Spleen (tissue), 11 donors: ENCODE results near the gene PKP2. TPM values are rescaled to one million over a fixed set of nuclear protein-coding genes. Genes with fewer than 3 reads are reported as not detected.

Experiments
- DNase-seq: peaks from one replicate; pipeline ENCODE4 v3.0.0-alpha.2; 2020
- H3K27ac ChIP-seq, 8 donors: fragments of 200-600 bp; sonication (generic) in 7 of 8; 1 replicate in 4 of 8; 2 replicates in 4 of 8; pipeline versions ENCODE4 v1.5.0 to v1.8.0; 2016 to 2021; ENCODE audit warnings: inconsistent platforms in 4 of 8, mild to moderate bottlenecking in 4 of 8, moderate library complexity in 1 of 8
- H3K27me3 ChIP-seq, 7 donors: fragments of 200-600 bp; sonication (generic) in 6 of 7; replicated peaks in 1 of 7; 1 replicate in 4 of 7; 2 replicates in 3 of 7; pipeline versions ENCODE4 v1.5.0 to v1.8.0; 2016 to 2021; ENCODE audit warnings: inconsistent platforms in 3 of 7, mild to moderate bottlenecking in 1 of 7
- H3K36me3 ChIP-seq, 6 donors: fragments of 200-600 bp; sonication (generic) in 5 of 6; 1 replicate in 4 of 6; 2 replicates in 2 of 6; pipeline versions ENCODE4 v1.5.0 to v1.8.0; 2016 to 2021; ENCODE audit warnings: inconsistent platforms in 2 of 6
- H3K4me1 ChIP-seq, 6 donors: fragments of 200-600 bp; sonication (generic) in 5 of 6; 1 replicate in 3 of 6; 2 replicates in 3 of 6; pipeline versions ENCODE4 v1.5.0 to v1.8.0; 2016 to 2021; ENCODE audit warnings: inconsistent platforms in 3 of 6
- H3K4me3 ChIP-seq, 8 donors: fragments of 200-600 bp; sonication (generic) in 7 of 8; 1 replicate in 4 of 8; 2 replicates in 4 of 8; pipeline versions ENCODE4 v1.5.0 to v1.8.0; 2016 to 2021; ENCODE audit warnings: inconsistent platforms in 4 of 8, mild to moderate bottlenecking in 4 of 8, moderate library complexity in 2 of 8
- H3K9me3 ChIP-seq, 8 donors: fragments of 200-600 bp; sonication (generic) in 7 of 8; 1 replicate in 4 of 8; 2 replicates in 4 of 8; pipeline versions ENCODE4 v1.5.0 to v1.8.0; 2016 to 2021; ENCODE audit warnings: inconsistent platforms in 4 of 8
- POLR2A ChIP-seq, 3 donors: fragments of 450-650 bp; IDR thresholded peaks; one replicate each; pipeline ENCODE4 v1.5.1; 2017; ENCODE audit warnings: antibody characterized with exemption in 3 of 3, mild to moderate bottlenecking in 1 of 3
- POLR2AphosphoS5 ChIP-seq, 3 donors: sonication (generic); formaldehyde crosslinking; IDR thresholded peaks; one replicate each; pipeline ENCODE4 v1.5.1; 2017; ENCODE audit warnings: antibody characterized with exemption in 3 of 3
- WGBS, 5 donors: extraction: QIAGEN DNeasy Blood & Tissue Kit in 3 of 5; methylation state at CpG; one replicate each; pipeline versions ENCODE4 v1.1.5 to v1.1.7; 2013 to 2018; 5-methylcytosine and 5-hydroxymethylcytosine counted together
- intact Hi-C: fragments of 100-400 bp; cut with DNase I; formaldehyde crosslinking; loops from one replicate; pipeline ENCODE4 v1.15.0; 2023; ENCODE audit warnings: low total_unique reads
- polyA plus RNA-seq, 3 donors: library from polyadenylated mRNA; stranded (reverse); fragments of 200-250 nt; gene quantifications; one replicate each; pipeline ENCODE4 v1.2.1, GENCODE V29; 2013
- total RNA-seq, 7 donors: library from RNA; depleted of rRNA in 3 of 7; stranded (reverse); fragments of >200 nt in 3 of 7; fragmentation: NEBNext Ultra II Directional in 4 of 7; extraction: Animal tissue kit (Norgen Biotek cat#: 25700) in 4 of 7; gene quantifications; one replicate each; pipeline versions ENCODE4 v1.1.0 to v1.2.1, GENCODE V29; 2016 to 2021
- TF ChIP-seq, protein P1 (sequence below), 11 experiments: fragments of 200-600 bp in 7 of 11; fragments of 450-650 bp in 4 of 11; sonication (generic) in 4 of 11; IDR thresholded peaks in 8 of 11; conservative IDR thresholded peaks in 3 of 11; 1 replicate in 7 of 11; 2 replicates in 4 of 11; pipeline versions ENCODE4 v1.4.0 to v1.8.0; 2016 to 2021; ENCODE audit warnings: antibody characterized with exemption in 11 of 11, inconsistent platforms in 4 of 11, mild to moderate bottlenecking in 1 of 11
- donor health status: healthy with polysubstance abuse.
- donor health status: DM: no; HTN: no; CAD: no; lungs with moderate emphysema.
- donor health status: DM: no; HTN: no; CAD: no.
- donor health status: Bipolar disorder and iron deficiency.
- donor health status: healthy.
- donor health status: DM: no; HTN: no; CAD: no.
- donor health status: DM: yes; HTN: yes; CAD: no.

Gene PKP2
- total and polyA plus RNA-seq, 10 donors = 1.5 to 10.8 (median 3.3) TPM

DNA sequence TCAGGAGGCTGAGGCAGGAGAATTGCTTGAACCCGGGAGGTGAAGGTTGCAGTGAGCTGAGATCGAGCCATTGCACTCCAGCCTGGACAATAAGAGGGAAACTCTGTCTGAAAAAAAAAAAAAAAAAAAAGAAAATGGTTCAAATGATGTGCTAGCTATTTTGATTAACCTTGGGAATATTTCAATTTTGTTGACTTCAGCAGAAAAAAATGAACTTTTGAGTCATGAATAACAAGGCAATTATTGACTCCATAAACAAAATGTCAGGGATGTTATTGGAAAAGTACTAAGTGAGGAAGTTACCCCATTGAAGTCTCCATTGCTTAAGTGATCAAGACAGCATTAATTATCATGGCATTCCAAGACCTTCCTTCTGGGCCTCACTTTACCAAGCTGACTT, 10.6 kb upstream of the PKP2 start:
- DNase-seq = no peak
- intact Hi-C loops = no loop called here
- Histone ChIP-seq H3K27ac (no peak overlapping the region), H3K9me3 (no peaks in the 10 kb centered on the region), H3K36me3 (no peaks in the 10 kb centered on the region), H3K4me1 (peaks cover 0 to 8% (median 0%) of the 10 kb centered on the region in 6 donors), H3K27me3 (peaks cover 0 to 6% (median 0%) of the 10 kb centered on the region in 7 donors), H3K4me3 (no peak overlapping the region)
- WGBS, 5 donors = 64 to 87% (median 75%) methylated on average over 2 of the region's 2 CpGs
- TF ChIP-seq, protein P1, sequence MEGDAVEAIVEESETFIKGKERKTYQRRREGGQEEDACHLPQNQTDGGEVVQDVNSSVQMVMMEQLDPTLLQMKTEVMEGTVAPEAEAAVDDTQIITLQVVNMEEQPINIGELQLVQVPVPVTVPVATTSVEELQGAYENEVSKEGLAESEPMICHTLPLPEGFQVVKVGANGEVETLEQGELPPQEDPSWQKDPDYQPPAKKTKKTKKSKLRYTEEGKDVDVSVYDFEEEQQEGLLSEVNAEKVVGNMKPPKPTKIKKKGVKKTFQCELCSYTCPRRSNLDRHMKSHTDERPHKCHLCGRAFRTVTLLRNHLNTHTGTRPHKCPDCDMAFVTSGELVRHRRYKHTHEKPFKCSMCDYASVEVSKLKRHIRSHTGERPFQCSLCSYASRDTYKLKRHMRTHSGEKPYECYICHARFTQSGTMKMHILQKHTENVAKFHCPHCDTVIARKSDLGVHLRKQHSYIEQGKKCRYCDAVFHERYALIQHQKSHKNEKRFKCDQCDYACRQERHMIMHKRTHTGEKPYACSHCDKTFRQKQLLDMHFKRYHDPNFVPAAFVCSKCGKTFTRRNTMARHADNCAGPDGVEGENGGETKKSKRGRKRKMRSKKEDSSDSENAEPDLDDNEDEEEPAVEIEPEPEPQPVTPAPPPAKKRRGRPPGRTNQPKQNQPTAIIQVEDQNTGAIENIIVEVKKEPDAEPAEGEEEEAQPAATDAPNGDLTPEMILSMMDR (IDR thresholded peaks at IDR 0.05 in 8 of 11, conservative IDR thresholded peaks at IDR 0.05 in 3 of 11) = no peak
- TF ChIP-seq POLR2A (IDR thresholded peaks at IDR 0.05) (no peak), POLR2AphosphoS5 (IDR thresholded peaks at IDR 0.05) (no peak)

DNA sequence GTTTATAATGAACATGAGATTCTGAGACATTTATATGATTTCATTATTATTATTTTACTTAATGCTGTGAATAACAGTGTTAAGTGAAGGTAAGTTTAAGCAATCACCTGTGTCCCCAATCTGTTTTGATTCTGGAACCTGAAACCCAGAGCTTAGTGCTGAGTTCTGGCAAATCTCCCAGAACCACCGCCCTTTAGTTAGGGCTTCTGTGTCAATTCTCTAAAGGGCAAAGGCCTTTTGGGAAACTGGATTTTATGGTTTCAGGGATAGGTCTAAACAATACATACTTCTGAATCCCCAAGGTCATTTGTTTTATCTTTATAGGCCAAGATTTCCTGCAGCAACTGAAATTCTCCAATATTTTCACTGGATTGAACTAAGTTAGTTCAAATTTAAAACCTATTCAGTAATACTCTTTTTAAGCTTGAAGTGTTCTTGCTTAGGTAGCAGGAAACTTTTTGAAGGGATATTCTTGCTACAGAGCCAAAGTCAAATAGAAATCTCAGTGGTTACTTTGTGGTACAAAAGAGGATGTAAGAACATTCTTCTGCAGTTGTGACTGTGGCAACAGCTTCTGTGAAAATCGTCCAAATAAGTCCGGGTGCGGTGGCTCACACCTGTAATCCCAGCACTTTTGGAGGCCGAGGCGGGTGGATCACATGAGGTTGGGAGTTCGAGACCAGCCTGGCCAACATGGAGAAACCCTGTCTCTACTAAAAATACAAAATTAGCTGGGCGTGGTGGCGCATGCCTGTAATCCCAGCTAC, 10.0 kb upstream of the PKP2 start:
- Histone ChIP-seq H3K4me3 (no peak overlapping the region), H3K27me3 (peaks cover 0 to 6% (median 0%) of the 10 kb centered on the region in 7 donors), H3K36me3 (no peaks in the 10 kb centered on the region), H3K4me1 (peaks cover 0 to 8% (median 0%) of the 10 kb centered on the region in 6 donors), H3K9me3 (no peaks in the 10 kb centered on the region), H3K27ac (no peak overlapping the region)
- no peak for DNase-seq
- TF ChIP-seq, protein P1 (IDR thresholded peaks at IDR 0.05 in 8 of 11, conservative IDR thresholded peaks at IDR 0.05 in 3 of 11) = no peak
- TF ChIP-seq POLR2A (IDR thresholded peaks at IDR 0.05) (no peak), POLR2AphosphoS5 (IDR thresholded peaks at IDR 0.05) (no peak)
- 49 to 67% (median 64%) methylated on average over 8 to 9 of the region's 9 CpGs for WGBS, 5 donors
- intact Hi-C loops = no loop called here

DNA sequence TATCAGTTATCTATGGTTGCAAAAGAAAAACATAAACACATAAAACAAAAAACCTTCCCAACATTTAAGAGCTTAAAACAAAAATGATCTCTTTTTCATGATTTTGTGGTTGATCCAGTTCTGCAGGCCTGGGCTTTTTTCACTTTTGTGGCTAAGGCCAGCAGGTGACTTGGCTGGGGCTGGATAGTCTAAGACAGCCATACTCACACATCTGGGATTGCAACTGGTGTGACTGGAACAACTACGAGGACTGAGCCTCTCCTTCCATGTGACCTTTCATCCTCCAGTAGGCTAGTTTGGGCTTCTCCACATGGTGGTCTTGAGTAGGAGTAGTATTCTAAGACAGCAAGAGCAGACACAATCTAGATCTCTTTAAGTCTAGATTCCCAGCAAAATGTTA, 7.2 kb upstream of the PKP2 start:
- peaks cover 0 to 8% (median 0%) of the 10 kb centered on the region in 6 donors for H3K4me1 ChIP-seq
- H3K27ac ChIP-seq = no peak overlapping the region
- peaks cover 0 to 6% (median 0%) of the 10 kb centered on the region in 7 donors for H3K27me3 ChIP-seq
- no peaks in the 10 kb centered on the region for H3K9me3 ChIP-seq
- no peaks in the 10 kb centered on the region for H3K36me3 ChIP-seq
- intact Hi-C loops = no loop called here
- H3K4me3 ChIP-seq = no peak overlapping the region
- TF ChIP-seq POLR2A (IDR thresholded peaks at IDR 0.05) (no peak), POLR2AphosphoS5 (IDR thresholded peaks at IDR 0.05) (no peak)
- TF ChIP-seq, protein P1 (IDR thresholded peaks at IDR 0.05 in 8 of 11, conservative IDR thresholded peaks at IDR 0.05 in 3 of 11) = no peak
- 76 to 90% (median 85%) methylated on average over 1 of the region's 1 CpG for WGBS, 5 donors
- DNase-seq = no peak

DNA sequence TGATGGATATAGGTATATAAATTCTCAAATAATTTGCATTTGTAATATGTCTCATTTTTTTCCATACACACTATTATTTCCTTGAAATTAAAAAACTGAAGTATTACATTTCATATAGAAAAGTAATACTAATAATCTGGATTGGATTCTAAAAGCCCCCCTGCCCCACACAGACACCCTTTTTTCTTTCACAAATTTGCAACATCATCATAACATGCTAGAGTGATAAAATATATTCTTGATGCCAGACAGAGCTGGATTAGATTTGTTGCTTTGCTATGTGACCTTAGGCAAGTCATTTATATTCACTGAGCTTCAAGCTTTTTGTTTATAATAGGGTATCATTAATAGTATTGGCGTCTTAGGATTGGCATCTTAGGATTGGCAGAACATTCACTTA, 6.7 kb upstream of the PKP2 start:
- 84 to 94% (median 92%) methylated on average over 1 of the region's 1 CpG for WGBS, 5 donors

More for the DNA sequence above, 6.7 kb upstream of the PKP2 start:
- Histone ChIP-seq H3K9me3 (no peaks in the 10 kb centered on the region), H3K27me3 (peaks cover 0 to 6% (median 0%) of the 10 kb centered on the region in 7 donors), H3K4me3 (no peak overlapping the region), H3K27ac (no peak overlapping the region), H3K4me1 (peaks cover 0 to 8% (median 0%) of the 10 kb centered on the region in 6 donors), H3K36me3 (no peaks in the 10 kb centered on the region)
- DNase-seq = no peak
- TF ChIP-seq POLR2A (IDR thresholded peaks at IDR 0.05) (no peak), POLR2AphosphoS5 (IDR thresholded peaks at IDR 0.05) (no peak)
- TF ChIP-seq, protein P1 (IDR thresholded peaks at IDR 0.05 in 8 of 11, conservative IDR thresholded peaks at IDR 0.05 in 3 of 11) = no peak
- intact Hi-C loops = no loop called here
